ENCODE data around the gene PDGFD.

PDGFD gene

GRCh38 chr11:103958475-103959215, 205.3 kb downstream of the PDGFD start:
- DNase-seq (ENCODE audit: low spot score) = no peak

- DNase-seq (ENCODE audit: low spot score) = no peak
Observed at GRCh38 chr11:103953797-103954486, 210.0 kb downstream of the PDGFD start.

DNA sequence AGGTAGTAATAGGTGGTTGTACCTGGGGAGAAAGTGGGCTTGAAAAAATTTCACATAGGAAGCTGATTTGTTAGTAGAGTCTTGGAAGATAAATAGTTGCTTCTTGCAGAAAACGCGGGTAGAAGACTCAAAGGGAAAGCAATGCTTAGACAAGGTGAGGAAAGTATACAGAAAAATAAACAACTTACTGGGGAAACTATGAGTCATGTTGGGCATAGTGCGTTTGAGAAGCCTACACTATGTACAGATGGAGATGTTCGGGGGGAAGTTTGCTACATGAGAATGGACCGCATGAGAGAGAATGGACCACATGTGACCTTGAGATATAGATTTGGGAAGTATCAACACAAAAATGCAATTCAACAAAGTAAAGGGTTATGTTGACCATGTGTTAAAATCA, 214.2 kb downstream of the PDGFD start:
- no peak for DNase-seq (ENCODE audit: low spot score)

GRCh38 chr11:103948187-103948763, 215.7 kb downstream of the PDGFD start:
- DNase-seq (ENCODE audit: low spot score) = no peak

GRCh38 chr11:103947546-103947919, 216.4 kb downstream of the PDGFD start:
- DNase-seq (ENCODE audit: low spot score) = no peak

DNA sequence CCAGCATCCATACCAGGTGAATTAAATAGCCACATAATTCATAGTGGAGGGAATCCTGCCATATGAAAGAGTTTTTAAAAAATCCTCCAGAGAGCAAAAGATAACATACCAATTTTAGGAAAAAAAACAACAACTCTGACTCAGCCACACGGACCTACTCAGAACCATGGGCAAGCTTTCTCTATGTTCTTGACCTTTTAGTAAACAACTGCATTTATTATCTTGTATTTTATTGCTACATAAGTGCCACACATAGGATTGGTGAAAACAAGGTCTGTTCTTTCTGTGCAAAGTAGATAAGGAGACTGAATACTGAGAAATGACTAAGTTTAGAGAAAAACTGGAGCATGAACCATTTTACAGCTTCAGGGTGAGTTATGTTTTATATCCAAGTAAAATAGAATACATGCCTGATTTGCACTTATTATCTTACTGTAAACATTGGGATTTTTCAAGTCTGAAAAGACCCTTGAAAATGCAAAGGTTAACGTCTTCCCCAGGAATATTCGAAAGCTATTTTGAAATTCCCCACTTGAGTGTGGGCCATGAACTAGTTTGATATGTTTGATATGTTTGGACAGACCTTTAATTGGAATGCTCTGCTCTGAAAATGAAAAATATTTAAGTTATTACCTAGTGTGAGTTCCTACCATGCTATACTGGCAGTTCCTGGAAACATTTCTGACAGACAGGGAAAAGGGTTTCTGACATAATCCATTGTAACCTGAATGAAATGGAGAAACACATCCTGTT, 217.0 kb downstream of the PDGFD start:
- DNase-seq (ENCODE audit: low spot score) = no peak

- no peak for DNase-seq (ENCODE audit: low spot score)
Observed at GRCh38 chr11:103944251-103944940, 219.6 kb downstream of the PDGFD start.

GRCh38 chr11:103942646-103943045, 221.3 kb downstream of the PDGFD start:
- no peak for DNase-seq (ENCODE audit: low spot score)

DNA sequence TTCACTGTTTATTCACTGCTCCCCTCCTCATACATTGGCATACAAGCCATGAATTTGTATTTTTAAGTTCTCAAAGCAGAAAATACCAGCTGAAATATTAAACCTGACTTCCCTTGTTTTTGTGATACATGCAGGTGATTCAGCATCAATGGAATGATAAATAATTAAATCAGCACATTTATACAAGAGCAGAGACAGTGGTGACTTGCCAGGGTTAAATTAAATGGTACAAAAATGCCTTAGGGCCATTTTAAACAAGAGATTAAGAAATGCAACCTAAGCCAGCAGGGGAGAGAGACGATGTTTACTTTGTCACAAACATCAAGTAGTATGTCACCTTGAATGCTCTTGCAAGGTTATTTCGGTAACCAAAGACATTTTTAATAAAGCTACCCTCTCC, 223.4 kb downstream of the PDGFD start:
- DNase-seq (ENCODE audit: low spot score) = no peak

- no peak for DNase-seq (ENCODE audit: low spot score)
Observed at GRCh38 chr11:103939694-103940093, 224.3 kb downstream of the PDGFD start.

DNA sequence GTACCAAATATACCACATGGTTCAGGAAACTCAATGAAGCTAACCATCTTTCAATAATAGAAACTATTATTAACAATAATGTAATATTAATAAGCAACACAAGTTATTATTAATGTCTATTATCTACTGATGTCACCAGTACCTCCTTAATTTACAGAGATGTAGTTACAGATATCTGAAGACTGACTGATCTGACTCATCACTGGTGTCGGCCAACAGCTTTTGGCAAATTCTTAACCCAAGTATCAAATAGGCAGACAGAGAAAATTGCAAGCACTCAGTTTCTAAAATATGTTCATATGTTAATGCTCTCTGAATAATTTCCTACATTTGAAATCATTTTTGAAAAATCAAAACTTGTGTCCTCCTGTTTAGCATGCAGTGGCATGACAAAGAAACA, 227.9 kb downstream of the PDGFD start:
- DNase-seq (ENCODE audit: low spot score) = no peak

GRCh38 chr11:103935219-103935618, 228.7 kb downstream of the PDGFD start:
- no peak for DNase-seq (ENCODE audit: low spot score)

DNA sequence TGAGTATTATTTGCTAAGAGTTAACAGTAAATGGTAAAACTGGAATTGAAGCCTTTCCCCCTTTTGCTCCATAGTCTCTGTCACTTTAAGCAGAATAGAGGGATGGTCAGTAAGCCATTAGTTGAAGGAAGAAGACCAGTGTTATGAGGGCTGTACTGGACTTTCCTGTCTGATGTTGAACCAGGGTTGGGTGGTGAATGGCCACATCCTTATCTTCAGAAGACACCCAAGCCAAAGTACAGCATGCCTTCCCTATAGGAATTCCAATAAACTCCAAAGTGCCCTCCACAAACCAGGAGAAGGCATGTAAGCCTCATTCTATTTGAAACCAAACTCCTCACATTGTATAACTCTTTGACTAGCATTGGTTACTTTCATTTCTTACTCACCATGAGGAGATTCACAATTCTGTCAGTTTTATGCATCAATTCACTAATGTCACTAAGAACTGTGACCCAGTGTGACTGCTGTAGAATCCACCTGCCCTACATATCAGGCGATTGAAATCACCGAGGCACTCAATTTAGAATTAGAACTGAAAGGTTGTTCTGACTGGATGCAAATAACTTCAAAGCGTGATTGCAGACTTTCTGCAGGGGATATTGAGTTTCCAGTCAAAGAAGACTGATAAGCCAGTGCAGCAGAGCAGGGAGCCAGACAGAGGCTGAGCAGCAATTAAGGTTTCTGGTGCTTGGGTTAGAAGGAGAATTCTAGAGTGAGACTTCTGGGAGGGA, 234.6 kb downstream of the PDGFD start:
- no peak for DNase-seq (ENCODE audit: low spot score)

DNA sequence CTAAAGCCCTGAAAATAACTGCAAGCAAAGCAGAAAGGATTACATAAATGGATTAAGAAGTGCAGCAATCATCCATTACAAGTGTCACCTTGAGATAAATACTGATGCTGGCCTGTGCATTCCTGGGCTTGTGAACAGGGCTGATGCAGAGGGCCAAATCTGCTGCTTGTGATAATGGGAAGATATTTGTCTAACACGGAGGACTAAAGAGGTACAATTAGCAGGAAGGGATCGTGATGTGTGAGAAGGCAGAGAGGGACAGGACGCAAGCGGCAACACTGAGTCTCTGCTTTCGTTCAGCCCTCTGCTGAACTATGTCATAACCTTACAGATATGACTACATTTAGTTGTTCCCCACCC, 235.2 kb downstream of the PDGFD start:
- no peak for DNase-seq (ENCODE audit: low spot score)

GRCh38 chr11:103928040-103928801, 235.7 kb downstream of the PDGFD start:
- no peak for DNase-seq (ENCODE audit: low spot score)

GRCh38 chr11:103927535-103927934, 236.4 kb downstream of the PDGFD start:
- peak; percentile 9 for DNase-seq (ENCODE audit: low spot score)

- DNase-seq (ENCODE audit: low spot score) = no peak
Observed at GRCh38 chr11:103926990-103927389, 237.0 kb downstream of the PDGFD start.

- no peak for DNase-seq (ENCODE audit: low spot score)
Observed at GRCh38 chr11:103924166-103925013, 239.6 kb downstream of the PDGFD start.

GRCh38 chr11:103923451-103923931, 240.5 kb downstream of the PDGFD start:
- DNase-seq (ENCODE audit: low spot score) = no peak

DNA sequence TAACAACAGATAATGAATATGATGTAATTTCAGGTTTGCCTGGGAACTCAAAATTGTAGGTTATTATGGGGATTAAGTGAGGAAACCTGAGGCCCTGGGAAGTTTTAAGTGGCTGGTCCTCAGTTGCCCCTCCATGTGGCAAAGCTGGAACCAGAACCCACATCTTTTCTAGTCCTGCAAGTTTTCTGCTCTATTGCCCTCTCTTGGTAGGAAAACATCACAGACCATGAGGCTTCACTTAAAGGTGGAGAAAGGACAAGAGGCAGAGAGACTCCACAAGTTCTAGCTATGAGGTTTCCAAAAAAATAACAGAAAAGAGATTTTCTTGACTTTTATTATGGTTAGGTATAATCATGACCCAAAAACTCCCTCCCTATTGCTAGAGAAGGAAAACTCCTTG, 243.0 kb downstream of the PDGFD start:
- peak; percentile 36 for DNase-seq (ENCODE audit: low spot score)

Data from globus pallidus (tissue), 1 donor.